Gastrocnemius medialis (tissue), 4 donors: Measurements from ENCODE around the gene CIDEB.

ENCODE experiments used
- POLR2A ChIP-seq, 2 donors: fragments of 450-650 bp; IDR thresholded peaks; one replicate each; pipeline ENCODE4 v1.6.1; 2017; ENCODE audit warnings: antibody characterized with exemption in 2 of 2, mild to moderate bottlenecking in 2 of 2, moderate library complexity in 2 of 2
- TF ChIP-seq, protein P1 (sequence below), 5 experiments: fragments of 450-650 bp in 3 of 5; fragments of 200-600 bp in 2 of 5; sonication (generic) in 2 of 5; IDR thresholded peaks in 4 of 5; conservative IDR thresholded peaks in 1 of 5; 1 replicate in 4 of 5; 2 replicates in 1 of 5; pipeline ENCODE4 v1.5.1; 2016 to 2019; ENCODE audit warnings: antibody characterized with exemption in 5 of 5, mild to moderate bottlenecking in 3 of 5, moderate library complexity in 3 of 5

DNA sequence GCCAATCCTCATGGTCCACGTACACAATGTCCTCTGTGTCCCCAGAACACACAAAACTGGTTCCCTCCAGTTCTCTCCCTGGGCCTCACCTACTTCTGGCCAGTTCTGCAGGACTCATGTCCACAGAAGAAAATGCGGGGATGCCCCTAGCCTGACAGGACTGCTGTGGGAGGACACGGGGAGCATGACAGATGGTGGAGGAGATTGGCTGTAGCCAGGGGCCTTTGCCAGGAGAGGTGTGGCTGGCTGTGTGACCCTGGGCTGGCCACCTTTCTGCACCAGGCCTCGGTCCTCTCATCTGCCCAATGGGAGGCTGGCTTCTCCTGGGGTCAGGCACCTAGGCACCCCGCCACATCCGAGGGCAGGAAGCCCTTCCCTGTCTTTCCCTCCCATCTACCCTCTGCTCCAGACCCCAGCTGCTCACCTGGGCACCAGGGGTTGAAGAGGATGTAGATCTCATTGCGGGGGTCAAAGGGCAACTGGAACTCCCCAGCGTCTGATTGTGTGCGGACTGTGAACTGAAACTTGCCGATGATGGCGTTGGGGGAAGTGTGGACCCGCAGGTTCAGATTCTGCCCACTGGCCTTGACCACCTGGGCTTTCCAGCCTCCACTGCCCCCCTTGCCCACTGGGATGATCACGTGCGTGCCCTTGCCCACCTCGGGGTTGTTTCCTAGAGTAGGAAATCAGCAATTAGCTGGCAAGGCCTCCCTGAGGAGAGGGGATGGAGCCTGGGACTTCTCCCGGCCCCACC, 47.6 kb downstream of the CIDEB start:
- TF ChIP-seq, protein P1, sequence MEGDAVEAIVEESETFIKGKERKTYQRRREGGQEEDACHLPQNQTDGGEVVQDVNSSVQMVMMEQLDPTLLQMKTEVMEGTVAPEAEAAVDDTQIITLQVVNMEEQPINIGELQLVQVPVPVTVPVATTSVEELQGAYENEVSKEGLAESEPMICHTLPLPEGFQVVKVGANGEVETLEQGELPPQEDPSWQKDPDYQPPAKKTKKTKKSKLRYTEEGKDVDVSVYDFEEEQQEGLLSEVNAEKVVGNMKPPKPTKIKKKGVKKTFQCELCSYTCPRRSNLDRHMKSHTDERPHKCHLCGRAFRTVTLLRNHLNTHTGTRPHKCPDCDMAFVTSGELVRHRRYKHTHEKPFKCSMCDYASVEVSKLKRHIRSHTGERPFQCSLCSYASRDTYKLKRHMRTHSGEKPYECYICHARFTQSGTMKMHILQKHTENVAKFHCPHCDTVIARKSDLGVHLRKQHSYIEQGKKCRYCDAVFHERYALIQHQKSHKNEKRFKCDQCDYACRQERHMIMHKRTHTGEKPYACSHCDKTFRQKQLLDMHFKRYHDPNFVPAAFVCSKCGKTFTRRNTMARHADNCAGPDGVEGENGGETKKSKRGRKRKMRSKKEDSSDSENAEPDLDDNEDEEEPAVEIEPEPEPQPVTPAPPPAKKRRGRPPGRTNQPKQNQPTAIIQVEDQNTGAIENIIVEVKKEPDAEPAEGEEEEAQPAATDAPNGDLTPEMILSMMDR (IDR thresholded peaks at IDR 0.05 in 4 of 5, conservative IDR thresholded peaks at IDR 0.05 in 1 of 5), result no peak
- no peak for TF ChIP-seq POLR2A (IDR thresholded peaks at IDR 0.05)
